HepG2 (cell line): ENCODE measurements around the gene COL9A3. TPM values are rescaled to one million over a fixed set of nuclear protein-coding genes. Genes with fewer than 3 reads are reported as not detected.

ENCODE experiments used
- ATF7-NPFF ChIP-seq: sonication (generic); formaldehyde crosslinking; IDR thresholded peaks from 2 replicates; pipeline ENCODE4 v1.8.1; 2023; ENCODE audit warnings: mild to moderate bottlenecking, low read depth, missing genetic modification reagents, moderate library complexity
- EP300 ChIP-seq, 3 experiments: sonication (generic) in 1 of 3; formaldehyde crosslinking in 1 of 3; IDR thresholded peaks; 2 replicates each; pipeline versions ENCODE4 v1.5.1 to v1.6.1; 2011 to 2020; ENCODE audit warnings: low read depth in 2 of 3, low read length in 2 of 3, borderline replicate concordance in 1 of 3, improper control_type of control experiment in 1 of 3, mild to moderate bottlenecking in 1 of 3, missing genetic modification reagents in 1 of 3, moderate library complexity in 1 of 3
- ETS1 ChIP-seq: sonication (generic); formaldehyde crosslinking; IDR thresholded peaks from 2 replicates; pipeline ENCODE4 v1.4.0; 2020; ENCODE audit warnings: missing genetic modification reagents
- HCFC1 ChIP-seq: fragments of 150-350 bp; IDR thresholded peaks from 2 replicates; pipeline ENCODE4 v1.6.1; 2014; ENCODE audit warnings: low read depth, low read length
- HMGXB3 ChIP-seq: sonication (generic); formaldehyde crosslinking; IDR thresholded peaks from 2 replicates; pipeline ENCODE4 v1.4.0; 2020; ENCODE audit warnings: missing genetic modification reagents, borderline replicate concordance
- HOXA3 ChIP-seq: sonication (generic); formaldehyde crosslinking; IDR thresholded peaks from 2 replicates; pipeline ENCODE4 v1.5.0; 2020; ENCODE audit warnings: missing genetic modification reagents
- HOXD1 ChIP-seq: sonication (generic); formaldehyde crosslinking; IDR thresholded peaks from 2 replicates; pipeline ENCODE4 v1.5.0; 2020; ENCODE audit warnings: missing genetic modification reagents
- IKZF4 ChIP-seq: sonication (generic); formaldehyde crosslinking; IDR thresholded peaks from 2 replicates; pipeline ENCODE4 v1.5.1; 2020; ENCODE audit warnings: borderline replicate concordance, mild to moderate bottlenecking, low read depth, missing genetic modification reagents; ENCODE audit errors: not compliant biosample characterization
- MAX ChIP-seq: IDR thresholded peaks from 2 replicates; pipeline ENCODE4 v1.6.1; 2012; ENCODE audit warnings: inconsistent platforms
- REXO4 ChIP-seq: sonication (generic); formaldehyde crosslinking; IDR thresholded peaks from 2 replicates; pipeline ENCODE4 v1.8.0; 2022; ENCODE audit warnings: missing genetic modification reagents, mild to moderate bottlenecking, borderline replicate concordance
- SAP130 ChIP-seq: IDR thresholded peaks from 2 replicates; pipeline ENCODE4 v1.6.1; 2016; ENCODE audit warnings: low read depth
- SP1 ChIP-seq, 2 experiments: fragments of 450-650 bp in 1 of 2; sonication (generic) in 1 of 2; formaldehyde crosslinking in 1 of 2; IDR thresholded peaks; 2 replicates each; pipeline versions ENCODE4 v1.4.0 to v1.6.1; 2016 to 2020; ENCODE audit warnings: missing genetic modification reagents in 1 of 2
- TFE3 ChIP-seq: IDR thresholded peaks from 2 replicates; pipeline ENCODE4 v1.6.1; 2016
- ZFY ChIP-seq: sonication (generic); formaldehyde crosslinking; IDR thresholded peaks from 2 replicates; pipeline ENCODE4 v1.4.0; 2020; ENCODE audit warnings: missing genetic modification reagents
- ZNF24 ChIP-seq: fragments of 450-650 bp; IDR thresholded peaks from 2 replicates; pipeline ENCODE4 v1.6.1; 2017; ENCODE audit warnings: antibody characterized with exemption, mild to moderate bottlenecking
- ZNF451 ChIP-seq: sonication (generic); formaldehyde crosslinking; IDR thresholded peaks from 2 replicates; pipeline ENCODE4 v1.5.0; 2020; ENCODE audit warnings: mild to moderate bottlenecking, missing genetic modification reagents
- ZNF552 ChIP-seq: sonication (generic); formaldehyde crosslinking; IDR thresholded peaks from 2 replicates; pipeline ENCODE4 v1.9.0; 2022; ENCODE audit warnings: missing genetic modification reagents, mild to moderate bottlenecking, borderline replicate concordance
- ZNF616 ChIP-seq: sonication (generic); formaldehyde crosslinking; IDR thresholded peaks from 2 replicates; pipeline ENCODE4 v1.5.0; 2020; ENCODE audit warnings: low read depth, mild to moderate bottlenecking, missing genetic modification reagents
- ZNF780A ChIP-seq: sonication (generic); formaldehyde crosslinking; IDR thresholded peaks from 2 replicates; pipeline ENCODE4 v1.8.0; 2022; ENCODE audit warnings: mild to moderate bottlenecking, missing genetic modification reagents, moderate library complexity
- polyA plus RNA-seq, 8 experiments: library from polyadenylated mRNA; depleted of rRNA in 3 of 8; stranded (reverse) in 7 of 8; unstranded in 1 of 8; fragments of >200 nt; fragmentation: Illumina TruSeq in 4 of 8; extraction: Trizol in 4 of 8; gene quantifications; 2 replicates each; pipeline versions ENCODE4 v1.2.1 to v1.2.3, GENCODE V29; 2011 to 2016; ENCODE audit warnings: low read depth in 4 of 8, missing spikeins in 1 of 8, mixed read lengths in 1 of 8; ENCODE audit not compliant: insufficient read depth in 1 of 8
- total RNA-seq, 5 experiments: library from RNA; depleted of rRNA; stranded (reverse); fragments of >200 nt; fragmentation: Illumina TruSeq; extraction: Trizol; gene quantifications; 2 replicates each; pipeline ENCODE4 v1.2.3, GENCODE V29; 2016; ENCODE audit warnings: low read depth in 1 of 5
- TF ChIP-seq, protein P1 (sequence below): sonication (generic); formaldehyde crosslinking; IDR thresholded peaks from 2 replicates; pipeline ENCODE4 v1.4.0; 2020; ENCODE audit warnings: missing genetic modification reagents

Gene COL9A3
- total and polyA plus RNA-seq, 2 of the 13 experiments (the other 11 are each of a cell fraction or from before 2014, with no cell fraction given), result 155 to 204 TPM

GRCh38 chr20:62778601-62779416, 38.0 kb upstream of the COL9A3 start (continued):
- TF ChIP-seq HMGXB3, result no peak
- no peak for TF ChIP-seq ZNF780A
- TF ChIP-seq ZNF552 (CRISPR knock-in tag), result 0 out of 2 replicates have a peak, but pooled peaks have one; percentile 21
- TF ChIP-seq SAP130 (CRISPR knock-in tag), result 0 out of 2 replicates have a peak, but pooled peaks have one; percentile 19
- TF ChIP-seq ATF7-NPFF (CRISPR knock-in tag), result peak; percentile 48; the same call in 1 of the 2 replicates
- peak; percentile 80 for TF ChIP-seq ZNF616 (CRISPR knock-in tag)
- TF ChIP-seq ETS1 (CRISPR knock-in tag), result no peak
- TF ChIP-seq ZNF24, result no peak
- TF ChIP-seq MAX, result peak; percentile 79
- 0 out of 2 replicates have a peak, but pooled peaks have one; percentile 54 for TF ChIP-seq ZNF451
- no peak for TF ChIP-seq SP1 (IDR thresholded peaks at IDR 0.05)
- peak; percentile 62; the same call in 1 of the 2 replicates for TF ChIP-seq SP1 (CRISPR knock-in tag; IDR thresholded peaks at IDR 0.05)
- TF ChIP-seq REXO4 (CRISPR knock-in tag), result 0 out of 2 replicates have a peak, but pooled peaks have one; percentile 33
- TF ChIP-seq HOXA3 (CRISPR knock-in tag), result peak; percentile 41; the same call in 1 of the 2 replicates
- TF ChIP-seq HCFC1, result no peak
- peak; percentile 43; the same call in 1 of the 2 replicates for TF ChIP-seq ZFY
- TF ChIP-seq, protein P1, sequence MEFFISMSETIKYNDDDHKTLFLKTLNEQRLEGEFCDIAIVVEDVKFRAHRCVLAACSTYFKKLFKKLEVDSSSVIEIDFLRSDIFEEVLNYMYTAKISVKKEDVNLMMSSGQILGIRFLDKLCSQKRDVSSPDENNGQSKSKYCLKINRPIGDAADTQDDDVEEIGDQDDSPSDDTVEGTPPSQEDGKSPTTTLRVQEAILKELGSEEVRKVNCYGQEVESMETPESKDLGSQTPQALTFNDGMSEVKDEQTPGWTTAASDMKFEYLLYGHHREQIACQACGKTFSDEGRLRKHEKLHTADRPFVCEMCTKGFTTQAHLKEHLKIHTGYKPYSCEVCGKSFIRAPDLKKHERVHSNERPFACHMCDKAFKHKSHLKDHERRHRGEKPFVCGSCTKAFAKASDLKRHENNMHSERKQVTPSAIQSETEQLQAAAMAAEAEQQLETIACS, result no peak
- peak; percentile 57 for TF ChIP-seq TFE3 (CRISPR knock-in tag)
- TF ChIP-seq HOXD1, result 0 out of 2 replicates have a peak, but pooled peaks have one; percentile 12
- TF ChIP-seq IKZF4 (CRISPR knock-in tag), result no peak
- no peak for TF ChIP-seq EP300 (IDR thresholded peaks at IDR 0.05; ENCODE audit: low read depth in 2 of 2, low read length in 2 of 2)
- no peak for TF ChIP-seq EP300 (CRISPR knock-in tag; IDR thresholded peaks at IDR 0.05; ENCODE audit: borderline replicate concordance)
